GM18508 (cell line): ENCODE data around the gene PLA2G2F.

ENCODE experiments used
- ATAC-seq: cut with Tn5 transposase; IDR thresholded peaks from one replicate; pipeline ENCODE4 v1.9.1; 2021; ENCODE audit warnings: moderate number of reproducible peaks; ENCODE audit not compliant: insufficient read depth, unreplicated experiment

Gene PLA2G2F, protein sequence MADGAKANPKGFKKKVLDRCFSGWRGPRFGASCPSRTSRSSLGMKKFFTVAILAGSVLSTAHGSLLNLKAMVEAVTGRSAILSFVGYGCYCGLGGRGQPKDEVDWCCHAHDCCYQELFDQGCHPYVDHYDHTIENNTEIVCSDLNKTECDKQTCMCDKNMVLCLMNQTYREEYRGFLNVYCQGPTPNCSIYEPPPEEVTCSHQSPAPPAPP

DNA sequence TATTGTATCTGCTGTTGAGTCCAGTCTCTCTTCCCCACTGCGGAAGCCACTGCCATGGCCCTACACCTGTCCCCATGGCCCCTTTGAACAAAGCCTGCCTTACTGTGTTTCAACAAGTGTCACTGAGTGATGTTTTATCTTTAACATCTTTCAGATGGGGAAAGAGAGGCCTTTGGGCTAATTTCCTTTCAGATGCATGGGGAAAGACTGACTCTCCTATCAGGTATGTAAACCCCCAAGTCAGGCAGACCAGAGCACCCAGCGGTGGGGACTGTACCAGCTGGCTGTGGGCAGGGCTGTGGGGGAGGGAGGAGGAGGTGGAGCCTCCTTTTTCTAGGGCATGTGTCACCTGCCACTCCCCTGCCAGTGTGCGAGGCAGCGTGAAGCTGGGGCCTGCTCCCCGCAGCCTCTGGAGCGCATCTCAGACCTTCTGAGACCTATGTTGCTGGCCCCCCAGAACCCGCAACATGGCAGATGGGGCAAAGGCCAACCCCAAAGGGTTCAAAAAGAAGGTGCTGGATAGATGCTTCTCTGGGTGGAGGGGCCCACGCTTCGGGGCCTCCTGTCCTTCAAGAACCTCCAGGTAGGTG, at the start of gene PLA2G2F:
PLA2G2F (plus strand) TSS at position 363 of the 590 bp plus-strand sequence; CDS start at position 468, 105 bp downstream.
- ATAC-seq = no peak

GRCh38 chr1:20089328-20090077, 49.6 kb upstream of the PLA2G2F start:
- no peak for ATAC-seq

DNA sequence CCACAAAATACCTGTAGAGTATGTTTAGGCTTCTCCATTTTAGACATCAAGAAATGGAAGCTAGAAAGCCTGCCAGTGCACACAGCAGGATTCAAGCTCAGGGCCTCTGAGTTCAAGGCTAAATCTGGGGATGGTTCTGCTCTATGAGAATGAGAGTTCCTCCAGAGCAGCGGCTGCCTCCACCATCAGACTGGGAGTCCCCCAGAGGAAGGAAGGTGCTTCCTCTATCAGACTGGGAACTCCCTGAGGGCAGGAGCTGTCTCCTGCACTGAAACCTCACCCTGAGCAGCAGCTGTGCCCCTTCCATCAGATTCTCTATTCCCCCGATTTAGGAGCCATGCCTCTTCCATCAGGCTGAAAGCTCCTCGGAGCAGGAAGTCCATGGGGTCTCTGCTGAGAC, 49.0 kb upstream of the PLA2G2F start:
- ATAC-seq = no peak

DNA sequence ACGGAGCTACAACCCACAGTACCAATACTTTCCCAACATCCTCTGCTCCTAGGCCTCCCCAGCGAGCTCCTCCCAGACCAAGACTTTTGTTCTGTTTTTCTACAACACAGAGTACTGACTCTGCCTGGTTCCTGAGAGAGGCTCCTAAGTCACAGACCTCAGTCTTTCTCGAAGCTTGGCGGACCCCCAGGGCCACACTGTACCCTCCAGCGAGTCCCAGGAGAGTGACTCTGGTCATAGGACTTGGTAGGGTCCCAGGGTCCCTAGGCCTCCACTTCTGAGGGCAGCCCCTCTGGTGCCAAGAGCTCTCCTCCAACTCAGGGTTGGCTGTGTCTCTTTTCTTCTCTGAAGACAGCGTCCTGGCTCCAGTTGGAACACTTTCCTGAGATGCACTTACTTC, 48.5 kb upstream of the PLA2G2F start:
- no peak for ATAC-seq

DNA sequence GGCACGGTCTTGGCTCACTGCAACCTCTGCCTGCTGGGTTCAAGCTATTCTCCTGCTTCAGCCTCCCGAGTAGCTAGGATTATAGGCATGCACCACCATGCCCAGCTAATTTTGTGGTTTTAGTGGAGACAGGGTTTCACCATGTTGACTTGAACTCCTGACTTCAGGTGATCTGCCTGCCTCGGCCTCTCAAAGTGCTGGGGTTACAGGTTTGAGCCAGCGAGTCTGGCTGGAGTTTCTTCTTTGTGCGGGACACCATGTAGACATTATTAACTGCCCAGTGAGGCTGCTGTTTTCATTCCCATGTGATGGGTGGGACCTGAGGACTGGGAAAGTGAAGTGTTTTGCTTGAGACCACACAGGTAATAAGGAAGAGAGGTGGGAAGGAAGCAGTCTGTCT, 45.8 kb upstream of the PLA2G2F start:
- ATAC-seq = no peak

GRCh38 chr1:20093940-20094391, 45.2 kb upstream of the PLA2G2F start:
- ATAC-seq = no peak

- ATAC-seq = no peak
Observed at GRCh38 chr1:20095564-20096434, 43.3 kb upstream of the PLA2G2F start.

GRCh38 chr1:20096840-20097447, 42.2 kb upstream of the PLA2G2F start:
- no peak for ATAC-seq

- no peak for ATAC-seq
Observed at GRCh38 chr1:20099533-20099932, 39.6 kb upstream of the PLA2G2F start.

DNA sequence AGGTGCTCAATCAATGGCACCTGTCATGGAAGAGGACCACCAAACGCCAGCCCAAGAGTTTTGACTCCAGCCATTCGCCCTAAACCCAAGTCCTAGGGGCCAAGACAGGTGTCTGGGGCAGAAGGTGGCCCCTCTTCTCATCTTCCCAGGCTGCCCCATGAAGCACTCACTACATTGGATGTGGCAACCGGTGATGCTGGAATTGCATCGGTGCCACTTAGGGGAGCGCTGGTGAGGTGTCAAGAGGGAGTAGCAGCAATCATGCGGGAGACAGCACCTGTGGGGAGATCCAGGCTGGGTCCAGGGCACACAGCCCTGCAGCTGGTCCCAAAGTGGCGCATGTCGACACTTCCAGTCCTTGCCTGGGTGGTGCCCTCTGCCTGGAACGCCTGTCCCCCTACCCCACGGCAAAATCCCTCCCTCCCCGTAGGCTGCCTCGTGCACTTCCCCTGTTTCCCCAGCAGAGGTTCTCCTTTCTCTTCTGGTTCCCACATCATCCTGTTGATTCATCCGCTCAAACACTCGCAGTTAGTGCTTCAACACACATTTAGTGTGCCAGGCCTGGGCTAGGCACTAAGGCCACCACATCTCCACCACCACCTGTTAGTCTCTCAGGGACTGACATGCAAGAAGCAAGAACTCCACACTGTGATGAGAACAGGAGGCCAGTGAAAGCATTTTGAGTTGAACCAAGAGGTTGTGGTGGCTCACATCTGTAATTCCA, 38.3 kb upstream of the PLA2G2F start:
- no peak for ATAC-seq

DNA sequence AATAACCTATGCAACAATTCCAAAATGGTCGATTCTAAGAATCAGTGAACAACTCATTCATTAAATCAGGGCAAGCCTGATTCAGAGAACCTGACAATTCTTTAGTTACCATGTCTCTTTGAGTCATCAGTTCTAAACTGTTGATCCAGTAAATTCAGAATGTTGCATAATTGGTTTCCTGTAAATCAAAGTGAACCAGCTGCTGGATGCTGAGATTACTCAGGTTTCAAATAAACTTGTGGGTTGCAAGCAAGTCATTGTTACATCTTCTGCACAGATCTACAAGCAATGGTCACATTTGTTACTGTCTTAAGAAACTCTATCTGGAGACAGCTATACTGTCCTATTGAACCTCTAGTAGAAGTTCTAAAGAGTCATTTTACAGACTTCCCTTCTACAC, 36.2 kb upstream of the PLA2G2F start:
- ATAC-seq = no peak

GRCh38 chr1:20105856-20106255, 33.3 kb upstream of the PLA2G2F start:
- ATAC-seq = no peak

- ATAC-seq = no peak
Observed at GRCh38 chr1:20107351-20107750, 31.8 kb upstream of the PLA2G2F start.

DNA sequence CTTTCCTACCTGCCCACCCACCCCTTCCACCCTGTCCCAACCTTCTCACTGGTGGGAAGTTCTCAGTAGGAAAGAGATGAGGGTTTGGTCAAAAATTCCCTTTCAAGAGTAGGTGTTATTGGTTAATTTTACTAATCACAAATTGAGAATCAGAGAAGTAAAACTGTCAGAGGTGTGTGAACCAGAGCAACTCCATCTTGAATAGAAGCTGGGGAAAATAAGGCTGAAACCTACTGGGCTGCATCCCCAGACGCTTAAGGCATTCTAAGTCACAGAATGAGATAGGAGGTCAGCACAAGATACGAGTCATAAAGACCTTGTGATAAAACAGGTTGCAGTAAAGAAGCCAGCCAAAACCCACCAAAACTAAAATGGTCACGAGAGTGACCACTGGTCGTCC, 31.3 kb upstream of the PLA2G2F start:
- no peak for ATAC-seq

DNA sequence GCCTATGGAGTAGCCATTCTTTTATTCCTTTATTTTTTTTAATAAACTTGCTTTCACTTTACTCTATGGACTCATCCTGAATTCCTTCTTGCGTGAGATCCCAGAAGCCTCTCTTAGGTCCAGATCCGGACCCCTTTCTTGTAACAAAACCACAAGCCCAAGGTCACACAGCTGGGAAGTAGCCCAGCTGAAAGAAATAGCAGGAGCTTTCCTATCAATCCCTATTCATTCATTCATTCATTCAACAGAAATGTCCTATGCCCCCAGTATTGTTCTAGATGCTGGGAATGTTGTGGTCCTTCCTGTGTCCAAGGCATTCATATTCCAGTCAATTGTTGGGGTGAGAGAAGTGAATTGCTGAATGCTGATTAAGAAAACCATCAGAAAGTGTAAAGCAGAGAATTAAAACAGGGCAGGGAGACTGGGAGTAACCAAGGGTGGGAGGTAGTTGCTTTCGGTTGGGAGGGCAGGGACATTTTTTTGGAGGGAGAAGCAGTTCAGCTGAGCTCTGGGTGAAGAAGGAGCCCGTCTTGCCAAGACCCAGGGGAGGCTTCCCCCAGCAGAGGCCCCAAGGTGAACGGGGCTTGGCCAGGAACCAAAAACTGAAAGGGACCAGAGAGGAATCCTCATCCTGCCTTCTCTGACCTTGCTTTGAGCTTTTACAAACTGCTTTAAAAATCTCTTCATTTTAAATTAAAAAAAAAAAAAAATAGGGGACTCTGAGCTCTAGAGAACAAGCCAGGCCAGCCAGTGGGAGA, 30.6 kb upstream of the PLA2G2F start:
- no peak for ATAC-seq

- ATAC-seq = no peak
Observed at GRCh38 chr1:20109223-20109856, 29.8 kb upstream of the PLA2G2F start.

DNA sequence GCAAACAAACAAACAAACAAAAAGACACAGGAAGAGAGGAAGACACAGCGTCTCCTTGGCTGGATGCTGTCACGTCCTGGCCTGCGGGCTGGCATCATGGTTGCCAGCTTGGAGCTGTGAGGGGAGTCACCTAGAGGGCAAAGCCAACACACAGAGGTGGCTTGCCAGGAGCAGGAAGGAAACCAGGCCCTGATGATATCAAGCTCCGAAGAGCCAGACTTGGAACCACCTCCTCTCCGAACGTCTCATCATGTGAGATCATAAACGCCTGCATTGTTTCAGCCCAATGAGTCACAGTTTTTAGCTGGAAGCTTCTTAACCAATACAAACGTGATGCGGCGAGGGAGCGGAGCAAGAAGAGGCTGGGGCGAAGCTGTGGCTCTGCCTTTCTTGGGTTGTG, 28.4 kb upstream of the PLA2G2F start:
- ATAC-seq = no peak

DNA sequence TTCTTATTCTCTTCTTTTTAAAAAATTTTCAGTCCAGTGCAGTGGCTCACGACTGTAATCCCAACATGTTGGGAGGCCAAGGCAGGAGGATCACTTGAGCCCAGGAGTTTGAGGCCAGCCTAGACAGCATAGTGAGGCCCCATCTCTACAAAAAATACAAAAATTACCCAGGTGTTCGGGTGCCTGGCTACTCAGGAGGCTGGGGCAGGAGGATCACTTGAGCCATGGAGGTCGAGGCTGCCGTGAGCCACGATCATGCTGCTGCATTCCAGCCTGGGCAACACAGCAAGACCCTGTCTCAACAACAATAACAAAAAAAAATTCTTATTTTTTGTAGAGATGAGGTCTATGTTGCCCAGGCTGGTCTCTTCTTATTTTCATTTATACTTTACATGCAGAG, 27.7 kb upstream of the PLA2G2F start:
- no peak for ATAC-seq
